PC-3 (cell line): ENCODE data around the gene FN3KRP. TPM values are rescaled to one million over a fixed set of nuclear protein-coding genes. Genes with fewer than 3 reads are reported as not detected.

Source experiments
- ATAC-seq: fragments of 200-7000 bp; cut with Tn5 transposase; 2 replicates; pipeline ENCODE4 v1.9.1; 2020; ENCODE audit warnings: mild to moderate bottlenecking, moderate library complexity
- BruUV-seq: library from RNA; stranded (reverse); fragments of 400-500 nt; replicated peaks from 2 replicates; lab custom pipeline; 2021; lab: Mats Ljungman, UMichigan
- CTCF ChIA-PET: fragments of 300-600 bp; sonication (Branson Sonifier 250); formaldehyde crosslinking; loops from one replicate; lab custom pipeline; 2022; ENCODE audit warnings: antibody characterized with exemption; lab: Charles Lee
- POLR2A ChIA-PET: fragments of 300-600 bp; sonication (Branson Sonifier 250); formaldehyde crosslinking; loops from one replicate; lab custom pipeline; 2022; ENCODE audit warnings: antibody characterized with exemption; ENCODE audit not compliant: unreplicated experiment; lab: Charles Lee
- DNase-seq: peaks from one replicate; pipeline ENCODE4 v3.0.0-alpha.2; 2015
- H2AFZ ChIP-seq: fragments of 300-600 bp; sonication (generic); 2 replicates; pipeline ENCODE4 v1.6.0; 2016; ENCODE audit warnings: antibody characterized with exemption, low read length
- H3F3A ChIP-seq: fragments of 300-600 bp; sonication (generic); one replicate; pipeline ENCODE4 v1.6.0; 2017; ENCODE audit warnings: antibody characterized with exemption, low read length, control low read depth, mild to moderate bottlenecking; ENCODE audit not compliant: unreplicated experiment
- H3K27ac ChIP-seq: fragments of 300-600 bp; sonication (generic); 2 replicates; pipeline ENCODE4 v1.5.1; 2016; ENCODE audit warnings: mild to moderate bottlenecking, low read length
- H3K27me3 ChIP-seq: fragments of 300-600 bp; sonication (generic); 2 replicates; pipeline ENCODE4 v1.6.1; 2016; ENCODE audit warnings: low read length, mixed read lengths
- H3K36me3 ChIP-seq: fragments of 300-600 bp; sonication (generic); 2 replicates; pipeline ENCODE4 v1.6.1; 2016; ENCODE audit warnings: low read depth, mixed run types, low read length, mixed read lengths
- H3K4me1 ChIP-seq: fragments of 300-600 bp; sonication (generic); 2 replicates; pipeline ENCODE4 v1.5.1; 2016; ENCODE audit warnings: low read length; ENCODE audit not compliant: insufficient read depth
- H3K4me2 ChIP-seq: fragments of 300-600 bp; sonication (generic); 2 replicates; pipeline ENCODE4 v1.6.0; 2016; ENCODE audit warnings: low read length
- H3K4me3 ChIP-seq: fragments of 300-600 bp; sonication (generic); 2 replicates; pipeline ENCODE4 v1.5.1; 2016; ENCODE audit warnings: mild to moderate bottlenecking, low read length, mixed read lengths
- H3K79me2 ChIP-seq: fragments of 300-600 bp; sonication (generic); 2 replicates; pipeline ENCODE4 v1.6.1; 2017; ENCODE audit warnings: low read length, mixed read lengths
- H3K9ac ChIP-seq: fragments of 300-600 bp; sonication (generic); 2 replicates; pipeline ENCODE4 v1.6.0; 2016; ENCODE audit warnings: mild to moderate bottlenecking, low read length
- H3K9me2 ChIP-seq: fragments of 300-600 bp; sonication (generic); replicated peaks from 2 replicates; pipeline ENCODE4 v1.6.1; 2016; ENCODE audit warnings: mixed run types, low read length, mixed read lengths
- H3K9me3 ChIP-seq: fragments of 300-600 bp; sonication (generic); 2 replicates; pipeline ENCODE4 v1.6.1; 2016; ENCODE audit warnings: low read length, mixed read lengths
- H4K20me1 ChIP-seq: fragments of 300-600 bp; sonication (generic); 2 replicates; pipeline ENCODE4 v1.6.1; 2016; ENCODE audit warnings: low read length, mixed read lengths
- CTCF ChIP-seq: fragments of 300-600 bp; sonication (generic); conservative IDR thresholded peaks from 2 replicates; pipeline ENCODE4 v1.5.1; 2017; ENCODE audit warnings: antibody characterized with exemption, low read depth, mild to moderate bottlenecking, low read length
- EZH2 ChIP-seq: fragments of 300-600 bp; sonication (generic); IDR thresholded peaks from one replicate; pipeline ENCODE4 v1.6.1; 2017; ENCODE audit warnings: antibody characterized with exemption, mild to moderate bottlenecking, low read length; ENCODE audit not compliant: unreplicated experiment
- EZH2phosphoT487 ChIP-seq: fragments of 300-600 bp; sonication (generic); IDR thresholded peaks from 2 replicates; pipeline ENCODE4 v1.6.1; 2018; ENCODE audit warnings: mild to moderate bottlenecking, antibody characterized with exemption, low read length, borderline replicate concordance
- intact Hi-C: fragments of 100-400 bp; cut with micrococcal nuclease; formaldehyde crosslinking; loops from 2 replicates; pipeline ENCODE4 v1.9.0; 2023
- total RNA-seq: library from RNA; depleted of rRNA; stranded (reverse); fragments of >200 nt; gene quantifications from 2 replicates; pipeline ENCODE4 v1.2.3, GENCODE V29; 2014

The FN3KRP gene
- total RNA-seq, 1 experiment from 2014 or later: 37.4 TPM

- no peaks in the 10 kb centered on the region for H3K9me2 ChIP-seq
- no peak for TF ChIP-seq EZH2phosphoT487
- TF ChIP-seq CTCF: no peak
- TF ChIP-seq EZH2: no peak
- ATAC-seq: no peak
- H3K27me3 ChIP-seq: no peaks in the 10 kb centered on the region
- no peaks in the 10 kb centered on the region for H4K20me1 ChIP-seq
- H3F3A ChIP-seq: no peaks in the 10 kb centered on the region
- POLR2A ChIA-PET: no interaction called here
- intact Hi-C loops: no loop called here
- BruUV-seq: no TSS peak
- no peak overlapping the region for H3K27ac ChIP-seq
- H3K79me2 ChIP-seq: no peaks in the 10 kb centered on the region
- H3K36me3 ChIP-seq: no peaks in the 10 kb centered on the region
- H3K4me1 ChIP-seq: no peaks in the 10 kb centered on the region
- no peak overlapping the region for H3K4me2 ChIP-seq
- CTCF ChIA-PET: no interaction called here
- H2AFZ ChIP-seq: no peak overlapping the region
- no peaks in the 10 kb centered on the region for H3K9me3 ChIP-seq
- no peak overlapping the region for H3K9ac ChIP-seq
- DNase-seq: no peak
- no peak overlapping the region for H3K4me3 ChIP-seq
These were observed 48.9 kb upstream of the FN3KRP start for GRCh38 chr17:82667668-82668000.

DNA sequence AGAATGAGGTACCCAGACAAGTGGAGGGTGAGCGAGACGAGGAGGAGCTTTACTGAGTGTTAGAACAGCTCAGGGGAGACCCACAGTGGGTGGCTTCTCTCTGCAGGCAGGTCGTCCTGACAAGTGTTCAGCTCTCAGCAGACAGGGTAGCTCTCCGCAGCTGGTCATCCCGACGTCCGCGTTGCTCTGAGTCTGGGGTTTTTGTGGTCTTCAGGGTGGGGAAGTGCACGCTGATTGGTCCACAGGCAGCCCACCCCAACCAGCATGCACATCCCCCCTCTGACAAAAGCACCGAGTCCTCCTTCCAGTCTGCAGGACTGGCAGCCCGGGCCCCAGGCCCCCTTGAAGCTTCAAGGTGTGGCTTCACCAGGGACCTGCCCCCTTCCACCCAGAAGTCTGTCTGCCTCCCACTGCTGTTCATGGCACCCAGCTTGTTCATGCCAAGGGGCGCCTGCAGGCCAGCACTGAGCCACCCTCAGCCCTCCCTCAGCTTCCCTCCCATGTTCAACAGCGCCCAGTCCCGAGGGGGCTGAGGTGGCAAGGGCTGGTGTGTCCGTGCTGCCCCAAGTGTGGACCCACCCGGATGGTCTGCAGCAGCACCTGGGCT lies 48.4 kb upstream of the FN3KRP start:
- Histone ChIP-seq H3K4me3 (no peak overlapping the region), H3K36me3 (no peaks in the 10 kb centered on the region), H3K79me2 (no peaks in the 10 kb centered on the region), H3K9ac (no peak overlapping the region), H3F3A (no peaks in the 10 kb centered on the region), H3K27ac (no peak overlapping the region), H2AFZ (peak overlapping the region; percentile 50; the same call in 1 of the 2 replicates), H3K9me3 (no peaks in the 10 kb centered on the region), H3K4me1 (no peaks in the 10 kb centered on the region), H3K9me2 (no peaks in the 10 kb centered on the region), H4K20me1 (no peaks in the 10 kb centered on the region), H3K4me2 (no peak overlapping the region), H3K27me3 (no peaks in the 10 kb centered on the region)
- ATAC-seq: no peak
- CTCF ChIA-PET: no interaction called here
- DNase-seq: no peak
- intact Hi-C loops: loop anchor here (2.0 kb wide), 1 partner anchor 99 kb away; no protein-coding TSS in a partner anchor
- POLR2A ChIA-PET: no interaction called here
- BruUV-seq: no TSS peak
- TF ChIP-seq EZH2: no peak
- TF ChIP-seq EZH2phosphoT487: no peak
- TF ChIP-seq CTCF: no peak

GRCh38 chr17:82668631-82669099 lies 47.8 kb upstream of the FN3KRP start:
- CTCF ChIA-PET: interaction anchor here (0.6 to 0.8 kb wide), 3 partner anchors 48 to 103 kb away, joined by 3 to 5 read pairs (median 4); partner anchors contain the start of genes FN3K and FN3KRP
- Histone ChIP-seq H3K4me1 (no peaks in the 10 kb centered on the region), H3K4me3 (peak overlapping the region; percentile 6; the same call in 1 of the 2 replicates), H3K9me2 (no peaks in the 10 kb centered on the region), H3K4me2 (peak overlapping the region; percentile 42), H2AFZ (peak overlapping the region; percentile 50; the same call in 1 of the 2 replicates), H3K36me3 (no peaks in the 10 kb centered on the region), H4K20me1 (no peaks in the 10 kb centered on the region), H3K27ac (no peak overlapping the region), H3K79me2 (no peaks in the 10 kb centered on the region), H3K9ac (0 out of 2 replicates have a peak overlapping the region, but pooled peaks have one; percentile 3), H3K27me3 (no peaks in the 10 kb centered on the region), H3F3A (no peaks in the 10 kb centered on the region), H3K9me3 (no peaks in the 10 kb centered on the region)
- no TSS peak for BruUV-seq
- peak; percentile 100 for ATAC-seq
- intact Hi-C loops: loop anchor here (2.0 kb wide), 1 partner anchor 98 kb away; no protein-coding TSS in a partner anchor
- peak; percentile 75 for TF ChIP-seq CTCF
- no peak for TF ChIP-seq EZH2
- TF ChIP-seq EZH2phosphoT487: no peak
- DNase-seq: peak; percentile 73
- POLR2A ChIA-PET: no interaction called here
